GM18867 (cell line): ENCODE measurements around the gene TSPAN16.

Experiments used
- ATAC-seq: cut with Tn5 transposase; IDR thresholded peaks from one replicate; pipeline ENCODE4 v1.9.1; 2021; ENCODE audit warnings: mild to moderate bottlenecking, moderate library complexity; ENCODE audit not compliant: unreplicated experiment

TSPAN16 gene

DNA sequence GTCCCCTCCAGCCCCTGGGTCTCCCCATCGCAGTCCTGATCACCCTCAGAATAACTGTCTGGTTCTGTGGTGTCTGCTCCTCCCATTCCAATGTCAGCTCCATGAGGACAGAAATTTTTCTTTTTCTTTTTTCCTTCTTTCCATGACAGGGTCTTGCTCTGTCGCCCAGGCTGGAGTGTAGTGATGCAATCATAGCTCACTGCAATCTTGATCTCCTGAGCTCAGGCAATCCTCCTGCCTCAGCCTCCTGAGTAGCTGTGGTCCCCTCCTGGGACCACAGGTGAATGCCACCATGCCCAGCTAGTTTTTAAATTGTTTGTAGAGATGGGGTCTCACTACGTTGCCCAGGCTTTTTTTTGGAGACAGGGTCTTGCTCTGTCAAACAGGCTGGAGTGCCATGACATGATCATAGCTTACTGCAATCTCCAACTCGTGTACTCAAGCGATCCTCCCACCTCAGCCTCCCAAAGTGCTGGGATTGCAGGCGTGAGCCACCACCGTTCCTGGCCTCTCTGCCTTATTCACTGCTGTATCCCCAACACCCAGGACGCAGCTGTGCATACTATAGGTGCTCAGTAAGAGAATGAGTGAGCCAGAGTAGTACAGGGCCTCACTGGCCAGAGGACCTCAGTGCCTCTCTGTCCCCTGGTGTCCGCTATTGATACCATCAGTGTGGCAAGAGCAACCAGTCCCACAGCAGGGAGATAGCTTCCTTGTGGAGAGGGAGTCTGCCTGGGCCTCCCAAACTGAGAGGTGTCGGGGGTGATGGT lies 28.5 kb upstream of the TSPAN16 start:
- ATAC-seq = no peak

DNA sequence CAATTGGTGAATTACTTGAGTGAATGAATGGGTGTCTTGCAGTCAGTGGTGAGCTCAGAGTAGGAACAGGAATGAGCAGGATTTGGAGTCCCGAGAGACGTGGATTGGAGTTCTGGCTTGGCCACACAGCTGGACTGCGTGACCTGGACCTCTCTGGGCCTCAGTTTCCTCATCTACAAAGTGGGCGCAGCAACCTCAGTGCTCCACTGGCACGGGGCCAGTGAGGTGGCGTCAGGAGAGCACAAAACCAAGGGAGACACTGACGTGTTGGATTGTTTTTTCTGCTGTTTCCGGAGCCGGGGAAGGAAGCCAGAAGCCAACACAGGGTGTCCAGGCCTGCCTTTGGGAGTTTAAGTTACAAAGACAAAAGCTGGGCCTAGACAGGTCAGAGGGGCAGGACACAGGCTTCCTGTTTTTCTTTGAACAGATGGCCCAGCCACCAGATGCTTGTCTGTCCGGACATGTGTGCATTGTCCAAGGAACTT lies 27.1 kb upstream of the TSPAN16 start:
- ATAC-seq = no peak

DNA sequence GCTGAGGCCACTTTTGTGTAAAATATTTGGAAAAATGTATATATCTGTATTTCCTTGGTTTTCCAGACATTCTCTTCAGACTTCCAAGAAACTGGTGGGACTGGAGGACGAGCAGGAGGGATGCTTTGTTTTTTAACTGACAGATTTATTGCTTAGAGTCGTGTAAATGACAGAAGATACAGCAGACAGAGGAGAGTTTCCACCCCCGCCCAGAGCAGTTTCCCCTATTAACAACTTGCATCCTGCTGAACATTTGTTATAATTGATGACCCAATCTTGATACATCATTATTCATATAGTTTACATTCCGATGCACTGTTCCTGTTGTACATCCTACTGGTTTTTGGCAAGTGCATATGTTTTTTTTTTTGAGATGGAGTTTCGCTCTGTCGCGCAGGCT lies 26.6 kb upstream of the TSPAN16 start:
- no peak for ATAC-seq

DNA sequence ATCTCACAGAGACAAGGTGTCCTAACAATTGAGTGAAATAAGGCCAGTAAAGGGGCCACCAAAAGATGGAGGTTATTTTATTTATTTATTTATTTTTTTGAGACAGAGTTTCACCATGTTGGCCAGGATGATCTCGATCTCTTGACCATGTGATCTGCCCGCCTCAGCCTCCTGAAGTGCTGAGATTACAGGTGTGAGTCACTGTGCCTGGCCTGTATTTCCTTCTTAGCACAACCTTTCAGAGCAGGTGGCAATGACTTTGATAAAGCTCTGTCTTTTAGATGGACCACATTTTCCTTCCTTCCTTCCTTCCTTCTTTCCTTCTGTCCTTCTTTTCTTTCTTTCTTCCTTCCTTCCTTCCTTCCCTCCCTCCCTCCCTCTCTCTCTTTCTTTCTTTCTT lies 22.7 kb upstream of the TSPAN16 start:
- ATAC-seq = no peak

DNA sequence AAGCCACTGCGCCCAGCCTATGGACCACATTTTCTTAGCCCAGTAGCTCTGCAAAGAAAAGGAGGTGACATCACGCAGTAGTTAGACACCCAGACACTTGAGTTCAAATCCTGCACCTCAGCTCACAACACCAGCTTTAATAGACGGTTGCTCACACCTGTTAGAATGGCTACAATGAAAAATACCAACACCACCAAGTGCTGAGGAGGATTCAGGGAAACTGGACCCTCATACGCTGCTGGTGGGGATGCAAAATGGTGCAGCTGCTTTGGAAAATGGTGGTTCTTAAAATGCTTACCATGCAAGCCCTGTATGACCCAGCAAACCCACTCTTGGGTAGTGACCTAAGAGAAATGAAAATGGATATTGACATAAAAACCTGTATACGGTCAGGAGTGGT lies 22.0 kb upstream of the TSPAN16 start:
- no peak for ATAC-seq

DNA sequence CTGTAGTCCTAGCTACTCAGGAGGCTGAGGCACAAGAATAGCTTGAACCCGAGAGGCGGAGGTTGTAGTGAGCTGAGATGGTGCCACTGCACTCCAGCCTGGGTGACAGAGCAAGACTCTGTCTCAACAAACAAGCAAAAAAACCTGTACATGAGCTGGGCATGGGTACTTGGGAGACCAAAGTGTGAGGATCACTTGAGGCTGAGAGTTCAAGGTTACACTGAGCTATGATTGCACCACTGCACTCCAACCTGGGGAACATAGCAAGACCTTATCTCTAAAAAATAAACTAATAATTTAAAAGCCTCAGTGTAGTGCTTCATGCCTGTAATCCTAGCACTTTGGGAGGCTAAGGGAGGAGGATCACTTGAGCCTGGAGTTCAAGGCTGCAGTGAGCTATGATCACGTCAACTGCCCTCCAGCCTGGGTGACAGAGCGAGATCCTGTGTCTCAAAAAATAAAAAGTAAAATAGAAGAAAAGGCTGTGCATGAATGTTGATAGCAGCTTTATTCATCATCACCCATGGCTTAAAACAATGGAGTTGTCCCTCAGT lies 21.4 kb upstream of the TSPAN16 start:
- no peak for ATAC-seq

DNA sequence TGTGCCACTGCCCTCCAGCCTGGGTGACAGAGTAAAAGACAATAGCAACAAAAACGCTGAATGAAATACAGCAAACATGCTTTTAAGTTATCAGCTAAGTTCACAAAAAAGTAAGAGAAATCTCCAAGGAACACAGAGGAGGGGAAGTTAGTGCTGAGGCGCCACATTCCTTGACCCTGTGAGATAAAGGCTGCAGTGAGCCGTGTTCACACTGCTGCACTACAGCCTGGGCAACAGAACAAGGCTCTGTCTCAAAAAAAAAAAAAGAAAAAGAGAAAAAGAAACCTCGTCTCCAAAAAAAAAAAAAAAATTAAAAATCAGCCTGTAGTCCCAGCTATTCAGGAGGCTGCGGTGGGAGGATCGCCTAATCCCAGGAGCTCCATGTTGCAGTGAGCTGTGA lies 17.3 kb upstream of the TSPAN16 start:
- no peak for ATAC-seq

DNA sequence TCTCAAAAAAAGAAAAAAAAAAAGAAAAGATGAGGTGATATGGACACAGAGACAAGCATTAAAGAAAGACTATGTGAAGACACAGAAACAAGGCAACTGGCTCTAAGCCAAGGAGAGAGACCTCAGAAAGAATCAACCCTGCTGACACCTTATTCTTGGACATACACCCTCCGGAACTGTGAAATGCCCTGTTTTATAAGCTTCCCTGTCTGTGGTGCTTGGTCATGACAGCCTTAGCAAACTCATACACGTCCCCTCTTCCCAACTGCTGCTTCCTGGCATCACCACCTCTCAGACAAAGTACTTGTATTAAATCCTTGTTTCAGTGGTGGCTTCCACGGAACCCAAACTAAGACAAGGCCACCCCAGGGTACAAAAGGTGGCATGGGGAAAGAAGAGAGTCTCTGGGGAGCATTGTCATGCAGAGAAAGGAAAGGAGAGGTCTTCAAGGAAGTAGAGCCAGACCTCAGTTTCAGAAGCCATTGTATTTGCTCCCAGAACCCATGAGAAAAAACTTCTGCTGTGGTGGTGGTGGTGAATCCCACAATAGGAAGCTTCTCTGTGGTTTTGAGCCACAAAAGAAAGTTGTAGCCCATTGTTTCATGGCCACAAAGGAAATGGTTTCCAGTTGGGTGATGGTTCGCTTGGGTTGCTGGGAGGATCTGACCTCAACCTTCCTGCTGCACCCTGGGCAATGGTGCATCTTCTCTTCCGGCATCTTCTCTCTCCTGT lies 16.3 kb upstream of the TSPAN16 start:
- ATAC-seq = no peak

DNA sequence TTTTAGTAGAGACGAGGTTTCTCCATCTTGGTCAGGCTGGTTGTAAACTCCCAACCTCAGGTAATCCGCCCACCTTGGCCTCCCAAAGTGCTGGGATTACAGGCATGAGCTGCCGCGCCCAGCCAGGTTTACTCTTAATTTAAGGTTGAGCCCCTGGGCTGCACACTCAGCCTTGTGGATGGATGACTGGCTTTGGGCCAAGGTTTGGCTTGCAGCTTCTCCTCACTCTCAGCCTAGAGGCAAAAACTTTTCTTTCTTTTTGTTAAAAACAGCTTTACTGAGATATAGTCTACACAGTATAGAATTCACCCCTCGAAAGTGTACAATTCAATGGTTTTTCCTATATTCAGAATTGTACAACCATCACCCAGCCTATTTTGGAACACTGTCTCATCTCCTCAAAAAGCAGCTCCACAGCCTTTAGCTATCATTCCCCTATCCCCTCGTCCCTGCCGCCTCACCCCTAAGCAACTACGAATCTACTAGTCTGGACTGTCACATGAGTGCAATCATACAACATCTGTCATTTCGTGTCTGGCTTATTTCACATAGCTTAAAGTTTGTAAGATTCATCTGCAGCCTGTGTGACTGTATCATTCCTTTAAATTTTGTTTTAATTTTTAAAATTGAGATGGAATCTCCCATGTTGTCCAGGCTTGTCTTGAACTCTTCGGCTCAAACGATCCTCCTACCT lies 14.5 kb upstream of the TSPAN16 start:
- ATAC-seq = no peak

DNA sequence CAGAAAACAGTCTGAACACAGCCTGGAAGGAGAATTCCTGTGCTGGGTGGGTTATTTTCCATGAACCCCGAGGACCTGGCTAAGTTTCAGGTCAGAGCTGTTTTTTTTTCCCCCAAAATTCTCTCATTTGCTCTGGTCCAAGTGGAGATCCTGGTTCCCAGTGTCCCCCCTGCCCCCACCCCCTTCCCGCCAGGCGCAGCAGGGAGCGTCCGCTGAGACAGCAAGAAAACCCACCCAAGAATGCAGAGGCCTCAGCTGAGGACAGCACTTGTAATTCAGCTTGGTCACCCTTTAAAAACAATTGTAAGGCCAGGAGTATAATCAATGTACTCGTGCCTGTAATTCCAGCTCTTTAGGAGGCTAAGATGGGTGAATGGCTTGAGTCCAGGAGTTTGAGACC lies 11.4 kb upstream of the TSPAN16 start:
- ATAC-seq = no peak

DNA sequence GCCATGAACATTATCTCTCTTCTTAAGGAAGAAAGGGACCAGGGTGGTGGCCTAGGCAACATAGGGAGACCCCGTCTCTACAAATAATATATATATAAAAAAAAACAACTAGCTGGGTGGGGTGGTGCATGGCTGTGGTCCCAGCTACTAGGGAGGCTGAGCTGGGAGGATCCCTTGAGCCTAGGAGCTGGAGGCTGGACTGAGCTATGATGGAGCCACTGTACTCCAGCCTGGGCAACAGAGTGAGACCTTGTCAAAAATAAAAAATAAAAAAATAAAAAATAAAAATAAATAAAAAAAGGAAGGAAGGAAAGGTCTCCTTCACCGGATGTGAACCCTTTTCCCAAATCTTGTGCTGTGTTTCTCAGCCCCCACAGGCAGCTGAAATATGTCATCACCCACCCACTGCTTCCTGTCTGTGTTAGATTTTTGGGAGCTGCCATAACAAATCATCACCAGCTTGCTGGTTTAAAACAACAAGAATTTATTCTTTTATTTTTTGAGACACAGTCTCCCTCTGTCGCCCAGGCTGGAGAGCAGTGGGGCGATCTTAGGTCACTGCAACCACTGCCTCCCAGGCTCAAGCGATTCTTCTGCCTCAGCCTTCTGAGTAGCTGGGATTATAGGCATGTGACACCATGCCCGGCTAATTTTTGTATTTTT lies 9.5 kb upstream of the TSPAN16 start:
- ATAC-seq = no peak

DNA sequence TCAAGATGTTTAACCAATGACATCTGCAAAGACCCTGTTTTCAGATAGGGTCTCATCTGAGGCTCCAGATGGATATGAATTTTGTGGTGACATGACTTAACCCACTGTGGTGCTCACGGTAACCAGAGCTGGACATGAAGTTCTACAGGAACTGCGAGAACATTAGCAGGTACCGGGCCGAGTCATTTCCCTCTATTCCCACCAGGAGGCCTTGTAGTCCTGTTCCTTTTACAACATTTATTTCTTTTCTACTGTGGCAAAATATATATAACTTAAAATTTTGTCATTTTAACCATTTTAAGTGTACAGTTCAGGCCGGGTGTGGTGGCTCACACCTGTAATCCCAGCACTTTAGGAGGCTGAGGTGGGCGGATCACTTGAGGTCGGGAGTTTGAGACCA lies 7.6 kb upstream of the TSPAN16 start:
- ATAC-seq = no peak

DNA sequence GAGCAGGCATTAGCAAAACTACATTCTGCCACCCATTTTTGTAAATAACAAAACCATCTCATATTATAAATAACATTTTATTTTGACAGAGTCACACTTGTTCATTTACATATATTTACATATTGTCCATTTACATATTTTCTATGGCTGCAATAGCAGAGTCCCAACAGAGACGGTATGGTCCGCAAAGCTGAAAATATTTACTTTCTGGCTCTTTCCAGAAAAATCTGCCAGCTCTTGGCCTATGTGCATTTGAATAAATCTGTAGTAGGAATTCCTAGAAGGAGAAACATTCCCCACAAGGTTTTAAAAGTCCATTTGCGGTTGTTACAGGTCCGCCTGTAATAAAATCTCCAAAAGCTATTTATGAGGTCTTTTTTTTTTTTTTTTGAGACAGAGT lies 5.7 kb upstream of the TSPAN16 start:
- no peak for ATAC-seq

DNA sequence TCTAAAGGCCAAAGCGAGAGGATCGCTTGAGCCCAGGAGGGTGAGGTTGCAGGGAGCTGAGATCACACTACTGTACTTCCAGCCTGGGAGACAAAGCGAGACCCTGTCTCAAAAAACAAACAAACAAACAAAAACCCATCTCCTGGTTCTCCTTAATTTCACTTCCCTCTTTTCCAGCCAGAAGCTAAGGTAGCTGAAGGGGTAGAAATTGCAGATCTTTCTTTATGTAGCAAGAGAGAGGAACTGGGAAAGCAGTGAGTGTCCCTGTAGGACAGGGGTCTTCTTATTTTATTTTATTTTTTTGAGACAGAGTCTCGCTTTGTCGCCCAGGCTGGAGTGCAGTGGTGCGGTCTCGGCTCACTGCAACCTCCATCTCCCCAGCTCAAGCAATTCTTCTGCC lies 4.5 kb upstream of the TSPAN16 start:
- no peak for ATAC-seq

DNA sequence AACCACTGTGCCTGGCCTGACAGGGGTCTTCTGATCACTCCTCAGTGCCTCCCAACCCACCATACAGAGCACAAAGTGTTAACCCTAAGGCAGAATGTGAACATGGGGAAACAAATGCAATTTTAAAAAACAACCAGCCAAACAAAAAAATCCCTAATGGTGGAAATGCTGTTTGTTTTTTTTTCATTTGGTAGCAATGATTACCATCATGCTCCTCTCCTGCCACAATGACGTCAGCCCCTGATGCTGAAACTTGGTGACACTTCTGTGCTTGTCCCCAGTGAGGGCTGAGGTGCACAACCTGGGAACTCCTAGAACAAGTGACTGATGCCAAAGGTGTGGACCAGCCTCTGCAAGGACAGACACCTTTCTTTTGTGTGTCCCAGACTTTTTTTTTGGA lies 4.0 kb upstream of the TSPAN16 start:
- ATAC-seq = no peak

DNA sequence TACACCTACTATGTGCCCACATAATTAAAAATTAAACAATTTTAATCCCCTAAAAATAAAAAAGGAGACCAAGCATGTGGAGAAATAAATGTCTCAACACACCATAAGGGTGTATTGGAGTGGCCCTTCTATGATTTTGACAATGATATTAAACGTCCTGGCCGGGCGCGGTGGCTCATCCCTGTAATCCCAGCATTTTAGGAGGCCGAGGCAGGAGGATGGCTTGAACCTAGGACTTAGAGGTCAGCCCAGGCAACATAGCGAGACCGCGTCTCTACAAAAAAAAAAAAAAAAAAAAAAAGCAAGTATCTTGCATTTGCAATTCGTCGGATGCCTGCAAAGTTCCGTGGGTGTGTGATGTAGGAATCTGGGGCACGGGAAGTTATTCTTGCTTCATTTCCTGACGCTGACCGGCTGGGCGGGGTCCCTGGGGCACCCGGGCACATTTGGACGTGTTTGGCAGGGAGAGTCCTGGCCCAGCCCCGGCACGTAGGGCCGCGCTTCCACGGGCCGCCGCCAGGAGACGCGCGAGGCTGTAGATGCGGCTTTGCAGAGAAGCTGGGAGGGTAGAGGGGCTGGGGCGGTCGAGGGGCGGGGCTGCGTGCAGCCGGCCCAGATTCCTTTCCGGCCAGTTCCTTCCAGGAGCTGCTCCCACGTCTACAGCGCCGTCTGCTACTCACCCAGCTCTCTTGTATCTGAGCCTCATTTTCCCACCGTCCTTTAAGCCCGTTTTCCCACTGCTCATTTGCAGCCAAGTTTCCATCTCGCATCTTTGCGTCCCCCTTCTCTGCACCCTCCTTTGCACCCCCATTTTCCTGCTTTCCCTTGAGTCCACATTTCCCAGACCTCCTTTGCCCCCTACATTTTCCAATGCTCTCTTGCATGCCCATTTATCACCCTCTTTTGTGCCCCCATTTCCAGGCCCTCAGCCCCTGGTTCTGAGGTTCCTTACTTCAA lies 2.2 kb upstream of the TSPAN16 start:
- no peak for ATAC-seq

DNA sequence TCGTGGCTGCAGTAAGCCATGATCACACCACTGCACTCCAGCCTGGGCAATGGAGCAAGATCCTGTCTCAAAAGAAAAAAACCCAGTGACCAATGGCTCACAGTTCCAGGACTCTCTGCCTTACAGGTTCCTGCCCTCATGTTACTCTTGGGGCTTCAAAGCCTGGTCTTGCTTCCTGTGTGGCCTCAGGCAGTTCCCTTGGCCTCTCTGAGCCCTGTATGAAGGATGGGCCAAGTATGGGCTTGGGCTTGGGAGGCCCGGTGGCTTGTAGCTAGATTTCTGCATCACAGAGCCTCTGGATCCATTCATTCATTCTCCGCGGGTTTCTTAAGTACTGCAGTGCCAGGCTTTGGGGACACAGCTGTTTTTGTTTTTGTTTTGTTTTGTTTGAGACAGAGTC lies 780 bp upstream of the TSPAN16 start:
- ATAC-seq = no peak

DNA sequence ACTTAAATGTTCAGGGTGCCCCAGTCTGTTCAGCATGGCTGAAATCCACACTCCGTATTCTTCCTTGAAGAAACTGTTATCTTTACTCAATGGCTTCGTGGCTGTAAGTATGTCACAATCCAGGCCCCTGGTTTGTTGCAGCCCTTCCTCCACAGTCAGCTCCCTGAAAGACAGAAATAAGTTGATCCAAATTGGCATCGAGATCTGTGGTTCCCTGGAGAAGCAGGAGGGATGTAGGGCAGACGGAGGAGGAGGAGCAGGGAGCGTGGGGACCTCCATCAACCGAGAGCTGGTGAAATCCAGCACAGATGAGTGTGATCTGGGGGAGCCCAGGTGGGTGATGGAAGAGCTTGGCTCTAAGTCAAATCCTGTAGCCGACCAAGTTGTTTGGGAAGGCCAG lies 304 bp downstream of the TSPAN16 start:
- no peak for ATAC-seq

DNA sequence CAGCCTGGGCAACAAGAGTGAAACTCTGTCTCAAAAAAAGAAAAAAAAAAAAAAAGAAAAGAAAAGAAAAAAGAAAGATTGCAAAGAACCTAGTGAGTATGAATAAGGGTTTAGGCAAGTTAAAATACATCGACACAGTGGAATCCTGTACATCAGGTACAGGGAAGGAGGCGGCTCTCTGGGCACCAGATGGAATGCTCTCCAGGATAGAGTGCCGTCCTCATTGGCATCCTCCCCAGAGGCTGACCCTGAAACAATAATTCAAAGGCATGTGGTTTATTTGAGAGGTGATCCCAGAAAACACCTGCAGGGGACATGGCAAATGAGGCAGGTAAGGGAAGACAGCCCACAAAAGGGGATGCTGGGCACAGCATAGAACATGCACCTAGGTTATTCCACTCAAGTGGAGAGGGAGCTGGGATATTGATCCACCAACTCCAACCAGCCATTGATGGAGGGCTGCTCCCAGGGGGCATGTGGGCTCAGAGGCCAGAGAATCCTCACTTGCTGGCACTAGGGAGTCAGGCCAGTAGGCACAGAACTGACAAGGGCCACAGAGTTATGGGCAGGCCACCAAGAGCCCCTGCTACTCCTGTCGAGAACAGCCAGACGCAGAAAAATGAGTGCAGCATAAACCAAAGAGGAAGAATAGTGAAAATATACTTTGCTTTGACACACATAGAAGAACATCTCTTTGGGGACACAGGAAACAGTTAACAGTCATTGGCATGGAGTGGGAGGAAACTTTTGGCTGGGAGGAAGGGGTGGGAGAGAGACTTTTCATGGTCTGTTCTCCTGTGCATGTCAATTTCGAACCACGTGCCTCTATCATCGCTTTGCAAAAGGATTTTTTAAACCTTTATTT lies 4.2 kb downstream of the TSPAN16 start:
- ATAC-seq = no peak
